ENCODE data around the gene ALDH1A2.

- TF ChIP-seq CTCF (conservative IDR thresholded peaks at IDR 0.05; ENCODE audit: low read depth, low read length) (no peak), EZH2 (IDR thresholded peaks at IDR 0.05; ENCODE audit: low read length, unreplicated experiment) (no peak)
These were observed 108.4 kb downstream of the ALDH1A2 start for GRCh38 chr15:57957113-57957512.

Data from PC-3 (cell line).